ENCODE data around the gene CHEK2.

GRCh38 chr22:28658448-28658847 lies 83.2 kb downstream of the CHEK2 start:
- TF ChIP-seq CTCF (conservative IDR thresholded peaks at IDR 0.05) (no peak), ZFX (IDR thresholded peaks at IDR 0.05) (no peak)

Data from C4-2B (cell line).